HG03378 (cell line): ENCODE data around the gene HIP1R.

Source experiments
- ATAC-seq: cut with Tn5 transposase; IDR thresholded peaks from one replicate; pipeline ENCODE4 v1.9.1; 2021; ENCODE audit warnings: mild to moderate bottlenecking, moderate library complexity; ENCODE audit not compliant: unreplicated experiment

Gene HIP1R

DNA sequence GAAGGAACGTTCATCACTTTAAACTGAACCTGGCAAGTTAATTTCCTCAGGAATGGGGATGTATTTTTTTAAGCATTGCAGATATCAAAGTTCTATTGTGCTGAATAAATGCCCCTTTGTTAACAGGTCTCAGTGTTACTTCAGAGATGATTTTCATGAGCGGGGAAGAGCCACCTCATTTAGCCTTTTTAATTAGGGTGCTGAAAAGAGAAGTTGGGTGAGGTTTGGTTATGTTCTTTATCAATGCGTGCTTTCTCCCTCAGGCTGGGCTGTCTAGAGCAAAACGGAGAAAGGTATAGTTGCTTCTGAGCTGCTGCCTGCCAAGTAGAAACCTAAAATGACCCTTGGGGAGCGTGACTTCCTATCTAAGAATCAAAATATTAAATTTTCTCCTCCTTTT, 8.0 kb upstream of the HIP1R start:
- ATAC-seq, result no peak

- ATAC-seq, result no peak
Observed at GRCh38 chr12:122830517-122831214, 4.6 kb upstream of the HIP1R start.

- no peak for ATAC-seq
Observed at GRCh38 chr12:122834104-122834920, 945 bp upstream of the HIP1R start.

DNA sequence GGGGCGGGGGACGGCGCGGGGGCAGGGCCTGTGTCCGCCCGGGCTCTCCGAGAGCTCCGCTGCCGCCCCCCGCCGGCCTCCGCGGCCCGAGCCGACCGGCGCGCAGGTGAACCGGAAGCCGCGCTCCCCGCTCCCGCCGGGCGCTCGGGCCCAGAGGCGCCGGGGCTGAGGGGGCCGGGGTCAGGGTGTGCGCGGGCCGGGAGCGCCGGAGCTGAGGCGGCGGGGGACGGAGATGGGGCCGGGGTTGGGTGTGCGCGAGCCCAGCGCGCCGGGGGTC, 431 bp downstream of the HIP1R start:
- ATAC-seq, result no peak

- ATAC-seq, result no peak
Observed at GRCh38 chr12:122836027-122836921, 1.0 kb downstream of the HIP1R start.

DNA sequence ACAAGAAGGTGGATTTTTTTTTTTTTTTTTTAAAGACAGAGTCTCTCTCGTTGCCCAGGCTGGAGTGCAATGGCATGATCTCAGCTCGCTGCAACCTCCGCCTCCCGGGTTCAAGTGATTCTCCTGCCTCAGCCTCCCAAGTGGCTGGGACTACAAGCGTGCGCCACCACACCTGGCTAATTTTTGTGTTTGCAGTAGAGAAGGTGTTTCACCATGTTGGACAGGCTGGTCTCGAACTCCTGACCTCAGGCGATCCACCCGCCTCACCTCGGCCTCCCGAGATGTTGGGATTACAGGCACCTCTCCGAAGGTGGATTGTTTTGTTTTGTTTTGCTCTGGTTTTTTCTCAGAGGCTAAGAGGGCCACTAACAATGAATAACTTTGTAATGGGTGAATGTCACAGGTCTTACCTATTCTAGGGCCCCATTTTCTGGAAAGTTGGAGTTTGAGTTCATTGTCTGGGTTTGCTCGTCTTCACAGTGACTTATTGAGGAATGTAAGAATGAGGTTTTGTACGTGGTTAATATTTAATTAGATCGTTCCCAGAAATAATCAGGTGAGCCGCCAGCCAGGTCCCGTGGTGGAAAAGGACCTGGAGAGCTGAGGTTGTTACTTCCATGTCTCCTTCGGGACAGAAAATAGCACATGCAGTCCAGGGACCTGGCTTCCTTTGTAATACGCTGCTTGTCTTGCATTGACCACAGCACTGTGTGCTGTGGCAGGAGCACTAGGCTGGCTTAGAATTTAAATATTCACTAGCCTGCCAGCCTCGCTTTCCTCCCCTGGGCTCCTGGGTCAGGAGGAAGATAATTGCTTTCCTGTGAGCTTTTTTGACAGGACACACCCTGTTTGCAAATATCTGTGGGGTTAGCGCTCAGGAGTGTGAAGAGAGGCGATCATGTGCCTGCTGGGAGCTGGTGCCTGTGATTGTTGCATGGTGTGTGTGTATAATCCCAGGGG, 2.3 kb downstream of the HIP1R start:
- no peak for ATAC-seq

DNA sequence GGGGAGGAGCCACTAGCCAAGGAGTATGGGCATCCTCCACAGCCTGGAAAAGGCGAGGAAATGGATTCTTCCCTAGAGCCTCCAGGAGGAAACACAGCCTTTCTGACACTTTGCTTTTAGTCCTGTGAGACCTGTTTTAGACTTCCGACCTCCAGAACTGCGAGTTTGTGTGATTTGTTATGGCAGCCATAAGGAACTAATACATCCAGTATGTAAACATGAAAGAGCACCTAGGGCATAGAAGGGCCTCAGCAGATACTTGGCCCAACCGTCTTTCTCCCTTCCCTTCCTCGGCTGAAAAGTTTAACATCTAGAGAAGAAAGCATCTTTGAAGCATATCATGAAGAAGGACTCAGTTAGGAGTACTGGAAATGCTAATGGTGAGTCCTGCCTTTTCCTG, 3.6 kb downstream of the HIP1R start:
- no peak for ATAC-seq

GRCh38 chr12:122839907-122840554, 4.8 kb downstream of the HIP1R start:
- no peak for ATAC-seq

DNA sequence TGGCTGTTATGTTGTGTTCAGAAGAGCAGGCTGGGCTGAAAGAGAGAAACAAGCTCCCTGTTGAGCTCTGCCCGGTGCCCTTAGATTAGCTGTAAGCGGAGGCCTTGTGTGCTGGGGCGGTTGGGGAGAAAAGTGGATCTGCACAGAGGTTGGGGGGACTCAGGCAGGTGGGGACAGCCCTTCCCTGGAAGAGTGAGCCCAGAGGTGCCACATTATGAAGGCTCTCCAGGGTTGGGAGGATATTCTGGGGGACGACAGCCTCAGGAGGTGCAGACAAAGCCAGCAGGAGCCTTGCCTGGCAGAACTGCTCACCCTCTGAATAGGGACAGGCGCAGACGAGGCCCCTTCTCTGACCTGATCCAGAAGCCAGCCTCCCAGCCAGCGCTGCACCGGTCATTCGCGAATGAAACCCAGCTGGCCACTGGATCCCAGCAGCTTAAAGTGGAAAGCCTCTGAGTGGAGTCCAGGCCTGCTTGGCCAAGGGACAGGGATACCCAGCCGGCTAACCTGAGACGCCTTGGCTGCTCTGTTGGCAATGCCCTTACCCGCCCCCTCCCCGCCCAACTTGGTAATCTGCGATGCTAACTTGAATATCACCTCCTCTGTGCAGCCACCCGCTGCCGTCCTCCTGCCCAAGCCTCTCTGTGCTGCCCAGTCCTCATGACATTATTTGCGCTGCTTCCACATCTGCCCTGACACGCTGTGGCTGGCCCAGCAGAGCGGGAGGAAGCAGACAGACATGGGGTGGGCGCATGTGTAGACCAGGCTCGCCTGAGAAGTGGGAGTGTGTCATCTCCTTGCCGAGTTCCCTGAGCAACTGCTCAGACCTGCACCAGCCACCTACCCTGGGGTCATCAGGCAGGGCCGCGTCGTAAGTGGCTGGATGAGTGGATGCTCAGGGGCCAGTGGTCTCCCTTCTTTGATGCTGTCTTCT, 5.6 kb downstream of the HIP1R start:
- no peak for ATAC-seq

GRCh38 chr12:122841544-122842321, 6.5 kb downstream of the HIP1R start:
- no peak for ATAC-seq

- no peak for ATAC-seq
Observed at GRCh38 chr12:122842505-122843405, 7.5 kb downstream of the HIP1R start.

DNA sequence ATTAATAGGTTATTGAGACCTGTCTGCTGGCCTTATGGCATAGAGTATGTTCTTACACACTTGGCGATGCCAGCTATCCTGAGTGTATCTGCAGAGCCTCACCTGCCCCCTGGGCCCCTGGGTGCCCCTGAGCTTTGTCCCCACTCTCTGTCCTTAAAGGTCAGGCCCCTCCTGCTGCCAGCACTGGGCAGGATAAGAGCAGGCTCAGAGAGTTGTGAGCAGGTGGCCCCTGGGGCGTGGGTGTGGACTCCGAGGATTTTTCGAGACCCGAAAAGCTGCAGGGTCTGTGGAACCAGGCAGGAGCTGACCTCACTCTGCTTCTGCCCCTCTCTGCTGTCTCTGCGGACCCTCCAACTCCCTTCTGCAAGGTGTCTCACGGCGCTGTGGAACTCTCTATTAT, 8.2 kb downstream of the HIP1R start:
- ATAC-seq, result no peak

GRCh38 chr12:122844366-122844971, 9.2 kb downstream of the HIP1R start:
- ATAC-seq, result no peak

DNA sequence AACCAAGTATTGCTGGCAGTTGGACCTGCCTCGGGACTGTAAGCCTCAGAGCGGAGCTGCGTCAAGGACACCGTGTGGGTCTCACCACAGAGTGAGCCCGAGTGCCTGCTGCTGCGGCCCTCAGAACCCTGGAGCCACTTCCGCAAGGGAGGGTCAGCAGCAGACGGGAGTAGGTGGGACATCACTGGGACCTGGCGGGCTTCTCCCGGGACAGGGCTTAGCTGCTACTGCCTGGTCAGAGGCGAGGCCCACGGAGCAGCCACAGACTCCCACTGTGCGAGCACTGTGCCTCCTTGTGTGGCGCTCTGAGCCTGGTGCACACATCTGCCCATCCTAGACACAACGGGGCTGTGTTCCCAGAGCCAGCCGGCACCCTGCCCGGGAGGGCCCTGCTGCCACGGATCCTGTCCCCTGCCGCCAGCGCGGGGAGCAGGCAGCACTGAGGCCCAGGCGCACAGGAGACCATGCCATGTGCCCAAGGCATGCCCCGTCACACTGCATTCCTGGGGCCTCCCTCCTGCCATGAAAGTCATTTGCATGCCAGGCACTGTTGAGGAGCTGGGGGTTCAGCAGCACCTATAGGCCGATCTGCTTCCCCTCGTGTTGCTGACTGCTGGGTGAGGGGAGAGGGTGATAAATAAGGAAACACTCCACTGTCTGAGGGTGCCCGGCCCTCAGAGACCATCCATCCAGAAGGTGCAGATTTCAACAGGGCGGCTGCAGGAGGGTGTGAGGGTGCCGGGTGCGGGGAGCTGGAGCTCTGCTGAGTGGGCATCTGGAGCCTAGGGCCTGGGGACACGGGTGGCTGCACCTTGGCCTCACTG, 10.0 kb downstream of the HIP1R start:
- ATAC-seq, result no peak

DNA sequence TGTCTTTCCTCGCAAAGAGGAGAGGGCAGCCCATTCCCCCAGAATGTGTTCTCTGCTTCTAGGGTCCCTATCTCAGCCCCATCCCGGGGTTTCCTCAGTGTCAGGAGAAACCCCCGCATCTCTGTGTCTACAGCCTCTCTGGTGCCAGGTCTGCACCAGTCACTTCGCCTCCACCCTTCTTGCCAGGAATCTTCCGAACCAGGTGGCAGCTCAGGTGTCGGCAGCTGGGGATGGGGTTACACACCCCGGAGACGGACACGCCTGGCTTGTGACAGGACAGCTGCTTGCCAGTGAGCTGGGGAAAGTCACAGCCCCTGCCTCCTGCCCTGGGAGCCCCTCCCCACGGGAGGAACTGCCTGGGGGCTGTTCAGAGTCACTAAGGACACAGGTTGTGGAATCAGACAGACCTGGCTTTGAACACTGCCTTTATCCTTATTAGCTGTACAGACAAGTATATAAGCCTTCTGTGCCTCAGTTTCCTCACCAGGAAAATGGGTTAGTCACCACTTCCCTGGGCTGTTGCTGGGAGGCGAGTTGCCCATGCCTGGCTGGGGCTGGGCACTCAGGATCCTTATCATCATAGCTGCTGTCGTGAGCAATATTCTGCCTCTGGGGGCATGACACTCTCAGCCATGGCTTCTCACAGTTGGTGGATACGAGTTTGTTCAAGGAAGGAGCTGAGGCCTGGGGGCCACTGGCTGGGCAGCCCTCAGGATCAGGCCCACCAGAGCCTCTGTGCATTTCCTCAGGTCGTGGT, 10.8 kb downstream of the HIP1R start:
- ATAC-seq, result no peak
